HG02588 (cell line): ENCODE measurements around the gene SHCBP1L.

Experiments
- ATAC-seq: cut with Tn5 transposase; IDR thresholded peaks from one replicate; pipeline ENCODE4 v1.9.1; 2021; ENCODE audit warnings: mild to moderate bottlenecking, moderate library complexity; ENCODE audit not compliant: unreplicated experiment

The SHCBP1L gene

DNA sequence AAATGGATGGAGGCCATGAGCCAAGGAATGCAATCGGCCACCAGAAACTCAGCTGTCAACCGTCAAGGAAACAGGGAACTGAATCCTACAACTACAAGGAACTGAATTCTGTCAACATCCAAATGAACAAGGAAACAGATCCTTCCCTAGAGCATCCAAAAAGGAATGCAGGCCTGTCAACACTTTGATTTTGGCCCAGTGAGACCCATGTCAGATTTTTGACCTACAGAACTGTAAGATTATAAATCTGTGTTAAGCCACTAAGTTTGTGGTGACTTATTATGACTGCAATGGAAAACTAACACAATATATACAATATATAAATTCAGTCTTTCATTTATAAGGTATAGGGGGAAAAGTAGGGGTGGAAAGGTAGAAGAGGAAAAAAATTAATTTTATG lies 55.3 kb downstream of the SHCBP1L start:
- no peak for ATAC-seq

DNA sequence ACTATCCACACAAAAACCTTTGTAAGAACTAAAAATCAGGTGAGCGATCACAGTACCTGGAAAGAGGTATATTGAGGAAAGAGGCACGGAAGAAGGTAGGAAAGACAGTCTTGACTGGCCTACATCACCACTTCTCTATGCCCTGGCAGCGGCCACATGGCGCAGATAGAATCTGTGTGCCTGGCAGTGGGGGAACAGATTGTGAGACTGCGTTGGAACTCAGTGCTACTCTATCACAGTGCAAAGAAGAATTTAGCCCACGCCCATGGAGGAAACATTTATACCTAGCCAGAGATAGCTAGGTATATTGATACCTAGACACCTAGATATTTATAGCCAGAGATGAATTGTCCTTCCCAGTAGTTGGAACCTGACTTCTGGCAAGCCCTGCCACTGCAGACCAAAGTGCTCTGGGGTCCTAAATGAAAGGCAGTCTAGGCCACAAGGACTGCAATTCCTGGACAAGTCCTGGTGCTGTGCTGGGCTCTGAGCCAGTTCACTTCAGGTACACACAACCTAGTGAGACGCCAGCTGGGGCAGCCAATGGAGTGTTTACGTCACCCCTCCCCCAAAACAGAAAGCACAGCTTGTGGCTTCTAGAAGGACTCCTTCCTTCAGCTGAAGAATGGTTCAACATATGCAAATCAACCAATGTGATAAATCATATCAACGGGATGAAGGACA lies 61.9 kb downstream of the SHCBP1L start:
- ATAC-seq: no peak

DNA sequence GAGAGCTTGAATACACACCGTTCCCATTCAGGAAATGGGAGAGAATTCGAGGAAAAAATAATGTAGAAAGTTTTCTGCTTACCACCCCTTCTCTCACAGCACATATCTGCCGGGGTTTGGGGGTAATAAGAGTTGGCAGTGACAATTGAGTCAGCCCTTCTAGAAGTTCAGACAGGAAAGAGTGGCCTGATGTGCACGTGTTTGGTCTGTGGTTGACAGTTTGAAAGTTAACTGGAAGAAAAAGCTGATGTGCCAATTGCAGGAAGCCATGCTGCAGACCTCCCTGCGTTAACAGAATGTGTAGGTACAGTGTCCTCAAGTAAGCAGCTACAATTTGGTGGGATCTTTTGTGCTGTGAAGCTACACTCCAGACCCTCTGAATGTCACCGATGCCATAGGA lies 63.0 kb downstream of the SHCBP1L start:
- no peak for ATAC-seq

DNA sequence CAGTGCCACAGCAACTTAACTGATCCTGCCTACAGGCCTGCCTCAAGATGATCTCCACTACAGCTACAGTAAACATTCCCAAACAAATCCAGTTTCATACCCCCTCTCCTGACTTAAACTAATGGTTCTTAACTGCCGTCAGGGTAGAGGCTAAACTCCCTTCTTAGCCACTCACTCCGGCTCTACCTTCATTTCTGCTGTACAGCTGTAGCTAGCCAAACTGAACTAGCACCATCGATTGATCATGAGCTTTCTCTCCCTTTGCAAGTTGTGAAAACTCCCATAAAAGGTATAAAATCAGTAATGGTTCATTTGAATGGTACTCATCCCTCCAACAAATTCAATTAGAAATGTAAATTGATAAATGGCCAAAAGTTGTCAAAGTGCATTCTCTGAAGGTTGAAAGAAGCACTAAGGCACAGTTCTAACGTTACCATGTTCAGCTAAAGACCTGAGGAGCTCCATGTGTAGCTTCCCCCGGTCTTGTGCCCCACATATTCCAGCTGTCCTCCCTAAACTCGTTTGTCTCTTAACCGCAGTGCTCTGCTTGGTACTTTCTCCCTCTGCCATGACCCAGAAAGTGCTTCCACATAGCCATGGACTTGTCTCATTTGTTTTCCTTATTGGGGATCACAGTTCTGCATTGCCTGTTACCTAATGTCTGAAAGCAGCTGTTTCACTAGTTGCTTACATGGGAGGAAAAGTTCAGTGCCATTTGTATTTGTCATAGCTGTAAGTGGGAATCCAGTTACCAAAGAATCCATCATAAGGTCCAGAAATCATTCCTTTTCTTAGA lies 64.0 kb downstream of the SHCBP1L start:
- no peak for ATAC-seq

DNA sequence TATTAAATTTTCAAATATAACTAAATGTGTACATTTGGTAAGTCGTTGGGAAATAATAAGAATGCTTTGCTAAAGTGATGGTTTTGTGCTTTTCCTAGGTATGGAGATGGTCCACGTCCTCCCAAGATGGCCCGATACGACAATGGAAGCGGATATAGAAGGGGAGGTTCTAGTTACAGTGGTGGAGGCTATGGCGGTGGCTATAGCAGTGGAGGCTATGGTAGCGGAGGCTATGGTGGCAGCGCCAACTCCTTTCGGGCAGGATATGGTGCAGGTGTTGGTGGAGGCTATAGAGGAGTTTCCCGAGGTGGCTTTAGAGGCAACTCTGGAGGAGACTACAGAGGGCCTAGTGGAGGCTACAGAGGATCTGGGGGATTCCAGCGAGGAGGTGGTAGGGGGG lies 66.0 kb downstream of the SHCBP1L start:
- no peak for ATAC-seq

DNA sequence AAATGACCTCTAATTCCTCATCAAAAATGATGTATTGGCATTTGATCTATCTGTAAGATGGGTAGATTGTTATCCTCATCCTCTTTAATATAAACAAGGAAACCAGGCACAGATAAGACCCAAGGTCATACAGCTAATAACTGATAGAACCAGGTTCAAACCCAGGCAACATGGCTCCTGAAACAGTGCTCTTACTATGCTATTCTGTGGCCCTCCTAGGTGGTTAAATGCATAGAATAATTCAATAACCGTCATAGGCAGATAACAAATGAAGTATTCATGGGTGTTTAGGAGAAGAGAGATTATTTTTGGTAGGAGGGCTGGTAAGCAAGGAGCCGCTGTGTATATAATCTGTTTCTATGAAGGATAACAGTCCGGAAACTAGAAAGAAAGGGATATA lies 67.4 kb downstream of the SHCBP1L start:
- no peak for ATAC-seq

DNA sequence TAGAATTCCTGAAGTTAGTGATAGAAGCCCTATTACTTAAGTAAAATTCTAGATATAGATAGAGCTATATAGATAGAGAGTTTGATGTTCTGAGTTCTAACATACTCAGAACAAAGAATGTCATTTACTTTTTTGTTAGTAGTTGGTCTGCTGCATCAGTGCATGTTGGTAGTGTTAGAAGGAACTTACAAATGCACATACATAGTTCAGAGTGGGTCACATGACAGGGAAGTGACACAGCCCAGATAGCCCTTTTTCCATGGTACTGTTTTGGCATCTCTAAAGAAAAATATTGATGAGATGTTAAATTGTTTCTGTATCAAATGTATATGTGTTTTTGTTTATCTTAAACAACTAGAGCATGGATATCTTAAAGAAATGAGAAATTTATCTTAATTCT lies 68.1 kb downstream of the SHCBP1L start:
- no peak for ATAC-seq

DNA sequence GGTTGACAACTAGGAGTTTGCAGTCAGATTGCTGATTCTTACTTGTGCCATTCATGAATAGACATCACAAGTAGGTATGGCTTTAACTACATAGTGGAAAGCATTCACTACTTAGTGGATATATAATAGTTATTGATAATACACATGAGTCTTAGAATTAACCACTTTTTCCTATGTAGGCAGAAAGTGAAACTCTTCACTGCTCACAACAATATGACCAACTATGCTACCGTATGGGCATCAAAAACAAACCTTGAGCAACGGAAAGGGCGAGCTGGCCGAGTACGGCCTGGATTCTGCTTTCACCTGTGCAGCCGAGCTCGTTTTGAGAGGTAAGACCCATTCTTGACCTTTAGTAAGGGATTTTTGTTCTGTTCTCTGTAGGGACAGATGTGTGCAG lies 75.1 kb downstream of the SHCBP1L start:
- no peak for ATAC-seq

DNA sequence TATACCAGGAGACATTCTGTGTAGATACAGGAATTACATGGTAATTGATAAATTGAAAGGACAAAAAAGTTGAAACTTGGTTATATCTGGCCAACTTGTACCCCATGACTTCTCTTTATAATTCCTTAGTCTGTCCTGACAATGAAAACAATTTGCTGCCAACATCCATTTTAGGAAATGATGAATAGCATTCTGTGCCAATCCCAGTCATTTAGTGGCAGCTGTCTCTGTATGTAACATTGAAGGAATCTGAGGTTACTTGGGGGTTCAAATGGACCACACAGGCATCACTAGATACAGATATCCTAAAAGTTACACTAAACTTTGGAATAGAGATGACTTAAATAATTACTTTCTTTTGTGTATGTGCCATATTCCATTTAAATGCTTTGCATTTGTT lies 75.6 kb downstream of the SHCBP1L start:
- no peak for ATAC-seq

DNA sequence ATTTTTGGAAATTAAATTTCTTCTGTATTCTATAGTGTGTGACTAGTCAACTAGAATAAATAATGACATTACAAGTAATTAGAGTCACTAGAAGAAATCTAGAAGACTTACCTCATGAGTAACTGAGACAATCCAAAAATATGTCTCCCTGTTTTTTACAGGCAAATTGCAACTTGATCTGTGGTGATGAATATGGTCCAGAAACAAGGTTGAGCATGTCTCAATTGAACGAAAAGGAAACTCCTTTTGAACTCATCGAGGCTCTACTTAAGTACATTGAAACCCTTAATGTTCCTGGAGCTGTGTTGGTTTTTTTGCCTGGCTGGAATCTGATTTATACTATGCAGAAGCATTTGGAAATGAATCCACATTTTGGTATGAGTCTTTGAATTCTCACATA lies 77.1 kb downstream of the SHCBP1L start:
- ATAC-seq: no peak

DNA sequence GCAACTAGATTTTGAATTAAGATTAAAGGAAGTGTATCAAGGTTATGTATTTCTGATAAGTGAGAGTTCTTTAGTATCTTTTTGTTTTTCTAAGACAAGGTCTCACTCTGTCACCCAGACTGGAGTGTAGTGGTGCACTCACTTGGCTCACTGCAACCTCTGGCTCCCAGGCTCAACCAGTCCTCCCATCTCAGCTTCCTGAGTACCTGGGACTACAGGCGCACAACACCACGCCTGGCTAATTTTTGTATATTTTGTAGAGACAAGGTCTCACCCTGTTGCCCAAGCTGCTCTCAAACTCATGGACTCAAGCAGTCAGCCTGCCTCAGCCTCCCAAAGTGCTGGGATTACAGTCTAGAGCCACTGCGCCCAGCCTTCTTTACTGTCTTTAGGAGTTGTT lies 80.1 kb downstream of the SHCBP1L start:
- ATAC-seq: no peak

DNA sequence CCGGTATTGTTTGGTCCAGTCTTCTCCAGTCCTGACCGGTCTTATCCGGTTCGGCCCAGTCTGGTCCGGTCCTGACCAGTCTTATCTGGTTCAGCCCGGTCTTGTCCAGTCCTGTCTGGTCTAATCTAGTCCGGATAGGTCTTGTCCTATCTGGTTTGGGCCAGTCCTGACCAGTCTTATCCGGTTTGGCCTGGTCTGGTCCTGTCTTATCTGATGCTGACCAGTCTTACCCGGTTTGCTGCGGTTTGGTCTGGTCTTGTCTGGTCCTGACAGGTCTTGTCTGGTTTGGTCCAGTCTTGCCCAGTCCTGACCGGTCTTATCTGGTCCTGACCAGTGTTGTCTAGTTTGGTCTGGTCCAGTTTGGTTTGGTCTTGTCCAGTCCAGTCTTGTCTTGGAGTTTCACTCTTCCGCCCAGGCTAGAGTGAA lies 83.7 kb downstream of the SHCBP1L start:
- ATAC-seq: peak; percentile 55

DNA sequence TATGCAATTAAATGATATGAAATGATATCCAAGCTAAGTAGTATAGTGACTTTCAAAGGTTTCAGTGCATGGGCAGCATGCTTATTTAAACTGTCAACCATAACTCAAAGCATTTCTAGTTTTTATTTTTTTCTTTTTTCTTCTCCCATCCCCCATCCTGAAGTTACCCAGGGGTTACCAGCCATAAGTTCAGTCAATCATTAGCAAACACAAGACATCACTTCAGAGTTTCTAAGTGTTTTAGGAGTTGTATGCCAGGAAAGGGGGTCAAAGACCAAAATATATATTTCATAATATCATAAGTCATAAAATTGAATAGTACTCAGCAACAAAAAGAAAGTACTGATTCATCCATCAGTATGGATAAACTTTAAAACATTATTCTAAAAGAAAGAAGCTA lies 85.1 kb downstream of the SHCBP1L start:
- no peak for ATAC-seq

DNA sequence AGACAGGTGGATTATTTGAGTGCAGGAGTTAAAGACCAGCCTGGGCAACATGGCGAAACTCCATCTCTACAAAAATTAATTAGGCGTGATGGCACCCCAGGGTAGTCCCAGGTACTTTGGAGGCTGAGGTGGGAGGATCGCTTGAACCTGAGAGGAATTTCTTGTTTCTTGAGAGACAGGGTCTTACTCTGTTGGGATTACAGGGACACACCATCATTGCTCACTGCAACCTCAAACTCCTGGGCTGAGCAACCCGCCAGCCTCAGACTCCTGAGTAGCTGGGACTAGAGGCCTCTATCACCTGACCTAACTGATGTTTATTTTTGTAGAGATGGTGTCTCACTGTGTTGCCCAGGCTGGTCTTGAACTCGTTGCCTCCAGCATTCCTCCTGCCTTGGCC lies 89.0 kb downstream of the SHCBP1L start:
- ATAC-seq: no peak

DNA sequence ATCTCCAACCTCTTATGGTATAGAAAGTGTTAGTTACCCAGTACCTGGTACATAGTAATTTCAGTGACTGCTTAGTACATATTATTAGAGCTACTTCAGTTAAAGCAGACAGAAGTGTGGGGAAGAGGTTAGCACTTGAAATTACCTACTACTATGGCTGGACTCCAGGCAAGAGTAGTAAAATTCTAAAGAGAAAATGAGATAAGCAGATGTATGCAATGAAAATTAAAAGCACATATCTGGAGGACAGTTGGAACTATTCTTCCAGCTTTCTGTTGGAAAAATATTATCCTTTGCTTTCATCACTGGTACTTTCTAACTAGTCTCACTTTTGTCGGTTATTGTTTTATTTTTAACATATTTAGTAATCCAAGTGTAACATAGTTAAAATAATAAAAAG lies 90.1 kb downstream of the SHCBP1L start:
- no peak for ATAC-seq

DNA sequence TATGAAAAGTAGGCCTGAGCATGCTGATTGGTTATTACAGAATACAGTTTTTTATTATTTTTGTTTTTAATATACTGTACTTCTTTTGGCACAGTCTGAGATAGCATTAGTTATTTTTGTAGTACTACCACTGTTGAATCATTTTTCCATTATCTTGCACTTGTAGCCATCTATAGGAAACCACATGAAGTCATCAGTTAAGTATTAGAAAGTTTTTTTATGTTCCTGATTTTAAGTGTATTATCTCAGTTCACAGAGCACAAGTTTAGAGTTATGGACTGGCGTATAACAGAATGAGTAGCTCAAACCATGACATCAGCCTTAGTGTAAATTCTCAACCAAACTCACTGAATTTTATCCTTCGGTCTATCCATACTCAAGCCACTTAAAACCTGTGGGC lies 91.0 kb downstream of the SHCBP1L start:
- ATAC-seq: no peak

DNA sequence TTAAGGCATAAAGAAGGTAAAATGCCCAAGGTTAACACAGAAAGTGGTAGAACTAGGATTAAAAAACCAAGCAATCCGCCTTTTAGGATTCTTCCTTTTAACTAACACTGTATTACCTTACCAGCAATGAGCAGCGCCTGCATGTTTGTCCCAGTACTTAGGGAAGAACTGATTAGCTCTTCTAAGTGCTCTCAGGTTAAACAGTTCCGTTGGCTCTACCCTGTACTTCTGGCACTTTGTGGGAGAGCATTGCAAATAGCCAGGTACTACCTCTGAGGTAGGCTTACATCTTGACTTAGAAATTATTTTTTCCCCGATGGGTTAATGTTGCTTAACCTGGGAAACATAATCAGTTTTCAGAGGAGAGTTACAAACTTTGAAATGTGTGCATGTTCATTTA lies 92.3 kb downstream of the SHCBP1L start:
- no peak for ATAC-seq

DNA sequence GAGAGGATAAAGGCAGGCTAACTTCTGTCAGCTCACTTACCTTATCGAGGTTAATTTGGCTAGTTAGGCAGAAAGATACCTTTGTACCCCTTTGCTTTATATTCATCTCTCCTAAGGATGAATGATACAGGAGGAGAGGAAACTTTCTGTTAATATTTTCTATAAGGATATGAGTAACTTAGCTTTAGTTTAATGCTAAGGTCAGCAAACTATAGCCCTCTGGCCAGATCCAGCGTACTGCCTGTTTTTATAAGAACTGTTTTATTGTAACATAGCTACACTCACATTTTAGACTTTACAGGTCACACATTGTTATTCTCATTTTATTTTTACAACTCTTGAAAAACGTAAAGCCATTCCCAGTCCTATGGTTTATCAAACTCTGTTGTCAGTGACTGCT lies 95.8 kb downstream of the SHCBP1L start:
- no peak for ATAC-seq

DNA sequence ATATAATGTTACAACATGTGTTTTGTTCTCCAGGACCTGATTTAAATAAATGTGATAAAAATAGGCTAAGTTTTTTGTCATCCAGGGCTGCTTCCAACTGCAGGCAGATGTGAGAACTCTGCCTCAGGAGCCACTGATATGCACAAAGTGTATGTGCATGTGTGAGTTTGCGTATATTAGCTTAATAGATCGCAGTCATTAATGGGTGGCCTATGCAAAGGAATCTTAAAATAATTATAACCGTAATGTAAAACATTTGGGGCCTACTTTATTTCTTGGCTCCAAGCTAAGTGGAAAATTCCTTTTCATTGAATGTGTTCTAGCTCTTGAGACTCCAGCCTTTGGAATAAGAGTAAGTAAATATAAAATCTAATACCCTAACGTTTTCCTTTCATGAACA lies 97.1 kb downstream of the SHCBP1L start:
- no peak for ATAC-seq

DNA sequence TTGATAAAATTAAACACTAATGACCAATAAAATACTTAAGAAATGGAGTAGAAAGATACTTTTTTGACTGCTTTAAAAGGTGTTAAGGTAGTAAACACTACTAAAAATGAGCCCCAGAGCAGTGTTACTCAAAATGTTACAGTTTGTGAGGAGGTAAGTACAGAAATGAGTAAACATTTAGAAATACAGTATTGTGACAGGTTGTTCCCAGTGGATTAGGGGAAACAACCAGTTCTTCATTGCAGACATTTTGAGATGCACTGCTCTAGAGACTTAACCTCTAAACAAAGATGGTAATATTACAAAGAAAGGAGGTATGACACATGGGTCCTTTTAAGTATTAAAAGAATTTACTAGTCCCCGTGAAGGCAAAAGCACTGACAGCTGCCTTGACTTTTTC lies 101.1 kb downstream of the SHCBP1L start:
- no peak for ATAC-seq

DNA sequence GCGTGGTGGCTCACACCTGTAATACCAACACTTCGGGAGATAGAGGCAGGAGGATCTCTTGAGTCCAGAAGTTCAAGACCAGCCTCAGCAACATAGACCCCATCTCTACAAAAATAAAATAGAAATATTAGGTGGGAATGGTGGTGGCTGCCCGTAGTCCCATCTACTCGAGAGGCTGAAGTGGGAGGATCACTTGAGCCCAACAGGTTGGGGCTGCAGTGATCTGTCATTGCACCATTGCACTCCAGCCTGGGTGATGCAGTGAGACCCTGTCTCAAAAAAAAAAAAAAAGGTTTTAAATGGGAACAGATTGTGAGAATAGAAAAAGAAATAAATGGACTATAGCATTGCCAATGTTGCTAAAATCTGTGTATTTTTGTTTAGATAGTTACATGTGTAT lies 102.6 kb downstream of the SHCBP1L start:
- no peak for ATAC-seq
